Ovary (tissue), 3 donors: ENCODE results near the gene CASTOR1.

ENCODE experiments used
- POLR2A ChIP-seq: fragments of 450-650 bp; IDR thresholded peaks from one replicate; pipeline ENCODE4 v1.6.1; 2017; ENCODE audit warnings: antibody characterized with exemption, mild to moderate bottlenecking, moderate library complexity
- TF ChIP-seq, protein P1 (sequence below), 3 donors: fragments of 450-650 bp in 2 of 3; fragments of 200-600 bp in 1 of 3; IDR thresholded peaks; one replicate each; pipeline versions ENCODE4 v1.5.1 to v1.8.0; 2016 to 2022; ENCODE audit warnings: antibody characterized with exemption in 3 of 3, mild to moderate bottlenecking in 1 of 3
- donor health status: DM: no; HTN: no; CAD: no.

DNA sequence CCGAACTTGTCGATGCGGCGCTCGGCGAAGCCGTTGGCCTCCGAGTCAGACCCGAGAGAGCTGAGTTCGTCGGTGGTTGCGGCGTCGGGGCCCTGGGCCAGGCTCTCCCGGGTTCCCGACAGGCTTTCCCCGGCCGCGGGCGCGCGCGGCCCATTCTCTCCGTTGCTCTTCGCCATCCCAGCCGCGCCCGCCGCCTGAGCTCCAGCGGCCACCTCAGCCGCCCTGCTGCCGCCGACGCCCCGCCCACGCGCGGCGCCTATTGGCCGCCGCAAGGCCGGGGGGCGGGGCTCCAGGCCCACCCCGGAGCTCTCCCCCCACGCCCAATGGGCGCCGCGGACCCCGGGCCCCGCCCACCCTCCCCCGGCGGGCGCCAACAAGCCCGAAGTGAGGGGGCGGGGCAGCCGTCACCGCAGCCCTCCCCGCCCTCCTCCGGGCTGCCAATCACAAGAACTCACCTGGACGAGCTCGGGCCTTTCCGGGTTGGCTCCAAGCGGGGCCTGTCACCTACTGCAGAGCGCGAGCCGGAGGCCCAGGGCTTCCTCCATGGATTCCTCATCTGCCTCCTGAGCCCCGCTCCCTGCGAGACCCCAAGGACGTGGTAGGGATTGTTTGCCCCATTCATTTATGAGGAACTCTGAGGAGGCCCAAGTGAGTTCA lies 37.5 kb upstream of the CASTOR1 start, which contains the start of gene TBC1D10A:
- TF ChIP-seq, protein P1, sequence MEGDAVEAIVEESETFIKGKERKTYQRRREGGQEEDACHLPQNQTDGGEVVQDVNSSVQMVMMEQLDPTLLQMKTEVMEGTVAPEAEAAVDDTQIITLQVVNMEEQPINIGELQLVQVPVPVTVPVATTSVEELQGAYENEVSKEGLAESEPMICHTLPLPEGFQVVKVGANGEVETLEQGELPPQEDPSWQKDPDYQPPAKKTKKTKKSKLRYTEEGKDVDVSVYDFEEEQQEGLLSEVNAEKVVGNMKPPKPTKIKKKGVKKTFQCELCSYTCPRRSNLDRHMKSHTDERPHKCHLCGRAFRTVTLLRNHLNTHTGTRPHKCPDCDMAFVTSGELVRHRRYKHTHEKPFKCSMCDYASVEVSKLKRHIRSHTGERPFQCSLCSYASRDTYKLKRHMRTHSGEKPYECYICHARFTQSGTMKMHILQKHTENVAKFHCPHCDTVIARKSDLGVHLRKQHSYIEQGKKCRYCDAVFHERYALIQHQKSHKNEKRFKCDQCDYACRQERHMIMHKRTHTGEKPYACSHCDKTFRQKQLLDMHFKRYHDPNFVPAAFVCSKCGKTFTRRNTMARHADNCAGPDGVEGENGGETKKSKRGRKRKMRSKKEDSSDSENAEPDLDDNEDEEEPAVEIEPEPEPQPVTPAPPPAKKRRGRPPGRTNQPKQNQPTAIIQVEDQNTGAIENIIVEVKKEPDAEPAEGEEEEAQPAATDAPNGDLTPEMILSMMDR (IDR thresholded peaks at IDR 0.05): no peak
- peak; percentile 87 for TF ChIP-seq POLR2A
